Measurements from ENCODE around the gene TCF4. TPM values are rescaled to one million over a fixed set of nuclear protein-coding genes. Genes with fewer than 3 reads are reported as not detected.
A peak's percentile ranks its signal among the peaks of the same experiment; 100 is the strongest.

The TCF4 gene
- total RNA-seq, 1 donor from 2014 or later: 77.3 TPM

DNA sequence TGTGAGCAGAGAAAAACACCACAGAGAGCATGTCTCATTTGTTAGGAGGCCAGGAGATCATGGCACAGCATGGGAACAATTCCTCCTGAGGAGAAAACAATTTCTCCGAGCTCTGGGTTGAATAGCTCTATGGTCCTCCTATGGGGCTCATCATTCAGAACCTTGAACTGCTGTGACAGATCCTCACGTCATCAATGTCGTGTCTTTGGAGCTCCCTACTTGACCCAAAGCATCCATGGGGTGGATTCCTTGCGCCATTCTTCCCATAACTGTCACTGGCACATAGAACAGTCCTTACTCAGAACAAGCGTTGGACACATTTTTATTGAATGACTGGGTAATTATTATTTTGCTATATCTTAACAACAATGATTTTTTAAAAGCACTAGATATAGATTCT is 15.8 kb upstream of the TCF4 start:
- no peak overlapping the region for H3K4me3 Mint-ChIP-seq (ENCODE audit: unreplicated experiment)
- no peaks in the 10 kb centered on the region for H3K9me3 Mint-ChIP-seq (ENCODE audit: unreplicated experiment)
- H3K27ac Mint-ChIP-seq (ENCODE audit: unreplicated experiment): no peak overlapping the region
- H3K36me3 Mint-ChIP-seq (ENCODE audit: unreplicated experiment): no peaks in the 10 kb centered on the region
- H3K4me1 Mint-ChIP-seq (ENCODE audit: unreplicated experiment): no peaks in the 10 kb centered on the region
- no peaks in the 10 kb centered on the region for H3K27me3 Mint-ChIP-seq (ENCODE audit: unreplicated experiment)
- no peak for DNase-seq (ENCODE audit: extremely low spot score, unreplicated experiment)
- TF ChIP-seq, protein P1, sequence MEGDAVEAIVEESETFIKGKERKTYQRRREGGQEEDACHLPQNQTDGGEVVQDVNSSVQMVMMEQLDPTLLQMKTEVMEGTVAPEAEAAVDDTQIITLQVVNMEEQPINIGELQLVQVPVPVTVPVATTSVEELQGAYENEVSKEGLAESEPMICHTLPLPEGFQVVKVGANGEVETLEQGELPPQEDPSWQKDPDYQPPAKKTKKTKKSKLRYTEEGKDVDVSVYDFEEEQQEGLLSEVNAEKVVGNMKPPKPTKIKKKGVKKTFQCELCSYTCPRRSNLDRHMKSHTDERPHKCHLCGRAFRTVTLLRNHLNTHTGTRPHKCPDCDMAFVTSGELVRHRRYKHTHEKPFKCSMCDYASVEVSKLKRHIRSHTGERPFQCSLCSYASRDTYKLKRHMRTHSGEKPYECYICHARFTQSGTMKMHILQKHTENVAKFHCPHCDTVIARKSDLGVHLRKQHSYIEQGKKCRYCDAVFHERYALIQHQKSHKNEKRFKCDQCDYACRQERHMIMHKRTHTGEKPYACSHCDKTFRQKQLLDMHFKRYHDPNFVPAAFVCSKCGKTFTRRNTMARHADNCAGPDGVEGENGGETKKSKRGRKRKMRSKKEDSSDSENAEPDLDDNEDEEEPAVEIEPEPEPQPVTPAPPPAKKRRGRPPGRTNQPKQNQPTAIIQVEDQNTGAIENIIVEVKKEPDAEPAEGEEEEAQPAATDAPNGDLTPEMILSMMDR (IDR thresholded peaks at IDR 0.05): no peak

- Mint-ChIP-seq H3K36me3 (ENCODE audit: unreplicated experiment) (no peaks in the 10 kb centered on the region), H3K27ac (ENCODE audit: unreplicated experiment) (no peak overlapping the region), H3K4me3 (ENCODE audit: unreplicated experiment) (no peak overlapping the region), H3K27me3 (ENCODE audit: unreplicated experiment) (no peaks in the 10 kb centered on the region), H3K4me1 (ENCODE audit: unreplicated experiment) (peaks cover 7% of the 10 kb centered on the region), H3K9me3 (ENCODE audit: unreplicated experiment) (no peaks in the 10 kb centered on the region)
- TF ChIP-seq, protein P1 (IDR thresholded peaks at IDR 0.05): no peak
- DNase-seq (ENCODE audit: extremely low spot score, unreplicated experiment): no peak
Measured at GRCh38 chr18:55593888-55594287, 5.9 kb upstream of the TCF4 start.

DNA sequence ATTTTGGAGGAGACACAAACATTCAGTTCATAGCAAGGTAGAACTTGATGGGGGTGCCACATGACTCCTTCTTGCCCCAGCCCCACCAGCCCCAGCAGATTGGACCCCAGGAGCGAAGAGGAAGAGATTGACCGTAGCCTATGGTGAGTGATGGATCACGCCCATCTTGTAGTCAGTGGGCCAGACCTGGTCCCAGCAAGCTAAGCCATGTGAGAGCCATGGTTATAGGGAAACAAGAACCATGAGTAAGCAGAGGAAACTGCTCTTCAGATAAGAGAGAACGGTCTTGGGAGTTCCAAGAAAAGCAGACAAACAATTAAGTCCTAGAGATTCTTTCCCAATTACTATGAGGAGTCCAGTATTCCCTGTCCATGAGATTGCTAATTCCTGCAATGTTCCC is 4.6 kb upstream of the TCF4 start:
- Mint-ChIP-seq H3K36me3 (ENCODE audit: unreplicated experiment) (no peaks in the 10 kb centered on the region), H3K27me3 (ENCODE audit: unreplicated experiment) (no peaks in the 10 kb centered on the region), H3K4me1 (ENCODE audit: unreplicated experiment) (peaks cover 7% of the 10 kb centered on the region), H3K27ac (ENCODE audit: unreplicated experiment) (no peak overlapping the region), H3K4me3 (ENCODE audit: unreplicated experiment) (no peak overlapping the region), H3K9me3 (ENCODE audit: unreplicated experiment) (no peaks in the 10 kb centered on the region)
- TF ChIP-seq, protein P1 (IDR thresholded peaks at IDR 0.05): no peak
- DNase-seq (ENCODE audit: extremely low spot score, unreplicated experiment): no peak

GRCh38 chr18:55592106-55592505 is 4.1 kb upstream of the TCF4 start:
- H3K27ac Mint-ChIP-seq (ENCODE audit: unreplicated experiment): no peak overlapping the region
- DNase-seq (ENCODE audit: extremely low spot score, unreplicated experiment): no peak
- H3K27me3 Mint-ChIP-seq (ENCODE audit: unreplicated experiment): no peaks in the 10 kb centered on the region
- H3K36me3 Mint-ChIP-seq (ENCODE audit: unreplicated experiment): no peaks in the 10 kb centered on the region
- TF ChIP-seq, protein P1 (IDR thresholded peaks at IDR 0.05): no peak
- H3K4me1 Mint-ChIP-seq (ENCODE audit: unreplicated experiment): peaks cover 7% of the 10 kb centered on the region
- no peaks in the 10 kb centered on the region for H3K9me3 Mint-ChIP-seq (ENCODE audit: unreplicated experiment)
- H3K4me3 Mint-ChIP-seq (ENCODE audit: unreplicated experiment): no peak overlapping the region

- TF ChIP-seq, protein P1 (IDR thresholded peaks at IDR 0.05): peak; percentile 24
- Mint-ChIP-seq H3K27me3 (ENCODE audit: unreplicated experiment) (no peaks in the 10 kb centered on the region), H3K36me3 (ENCODE audit: unreplicated experiment) (peaks cover 1% of the 10 kb centered on the region), H3K9me3 (ENCODE audit: unreplicated experiment) (no peaks in the 10 kb centered on the region), H3K4me3 (ENCODE audit: unreplicated experiment) (peak overlapping the region; percentile 85), H3K4me1 (ENCODE audit: unreplicated experiment) (peaks cover 29% of the 10 kb centered on the region), H3K27ac (ENCODE audit: unreplicated experiment) (peak overlapping the region; percentile 88)
- peak; percentile 98 for DNase-seq (ENCODE audit: extremely low spot score, unreplicated experiment)
Measured at GRCh38 chr18:55589625-55590291, 1.8 kb upstream of the TCF4 start.

All from osteocyte (in vitro differentiated cells).